SK-N-SH treated with all-trans-retinoic acid at 6 μM for 48 hours (cell line): ENCODE data around the gene NSD1.

Source experiments
- ATAC-seq: fragments of 200-7000 bp; cut with Tn5 transposase; 3 replicates; pipeline ENCODE4 v1.9.1; 2020; ENCODE audit warnings: mild to moderate bottlenecking, moderate library complexity
- ARNTL ChIP-seq: fragments of 450-650 bp; formaldehyde crosslinking; IDR thresholded peaks from 2 replicates; pipeline ENCODE4 v1.5.0; 2020; ENCODE audit warnings: low read depth, mild to moderate bottlenecking, moderate library complexity, borderline replicate concordance
- BACH2 ChIP-seq: fragments of 250-450 bp; sonication (Bioruptor Pico); IDR thresholded peaks from 2 replicates; pipeline ENCODE4 v1.9.0; 2021; ENCODE audit warnings: mild to moderate bottlenecking, borderline replicate concordance
- CREB5 ChIP-seq: fragments of 250-450 bp; sonication (Bioruptor Pico); IDR thresholded peaks from 2 replicates; pipeline ENCODE4 v1.5.1; 2020; ENCODE audit warnings: low read depth, mild to moderate bottlenecking, moderate library complexity
- CSDC2 ChIP-seq: fragments of 250-450 bp; sonication (Bioruptor Pico); IDR thresholded peaks from 2 replicates; pipeline ENCODE4 v1.5.0; 2020; ENCODE audit warnings: mild to moderate bottlenecking, moderate library complexity
- ESRRG ChIP-seq: fragments of 250-450 bp; sonication (Bioruptor Pico); IDR thresholded peaks from 2 replicates; pipeline ENCODE4 v1.6.1; 2021; ENCODE audit warnings: mild to moderate bottlenecking
- GLIS3 ChIP-seq: fragments of 250-450 bp; sonication (Bioruptor Pico); IDR thresholded peaks from 2 replicates; pipeline ENCODE4 v1.5.0; 2020; ENCODE audit warnings: mild to moderate bottlenecking, moderate library complexity
- ISL1 ChIP-seq: fragments of 250-450 bp; sonication (Bioruptor Pico); IDR thresholded peaks from 2 replicates; pipeline ENCODE4 v2.1.2; 2022; ENCODE audit warnings: mild to moderate bottlenecking, moderate library complexity
- OSR1 ChIP-seq: fragments of 250-450 bp; sonication (Bioruptor Pico); IDR thresholded peaks from 2 replicates; pipeline ENCODE4 v1.8.0; 2022; ENCODE audit warnings: moderate library complexity, mild to moderate bottlenecking, inconsistent platforms
- PATZ1 ChIP-seq: fragments of 250-450 bp; sonication (Bioruptor Pico); IDR thresholded peaks from 2 replicates; pipeline ENCODE4 v1.8.0; 2020; ENCODE audit warnings: mild to moderate bottlenecking, moderate library complexity, borderline replicate concordance
- PPARA ChIP-seq: fragments of 250-450 bp; sonication (Bioruptor Pico); IDR thresholded peaks from 2 replicates; pipeline ENCODE4 v1.5.0; 2020; ENCODE audit warnings: mild to moderate bottlenecking, borderline replicate concordance
- RARB ChIP-seq: fragments of 250-450 bp; sonication (Bioruptor Pico); IDR thresholded peaks from 2 replicates; pipeline ENCODE4 v1.8.0; 2021; ENCODE audit warnings: mild to moderate bottlenecking, moderate library complexity
- SNAI2 ChIP-seq: fragments of 250-450 bp; sonication (Bioruptor Pico); IDR thresholded peaks from 2 replicates; pipeline ENCODE4 v1.5.0; 2020; ENCODE audit warnings: mild to moderate bottlenecking, moderate library complexity
- TCF4 ChIP-seq: fragments of 250-450 bp; sonication (Bioruptor Pico); IDR thresholded peaks from 2 replicates; pipeline ENCODE4 v1.8.0; 2021; ENCODE audit warnings: mild to moderate bottlenecking, moderate library complexity, borderline replicate concordance
- TOX ChIP-seq: fragments of 250-450 bp; sonication (Bioruptor Pico); IDR thresholded peaks from 2 replicates; pipeline ENCODE4 v1.8.0; 2021; ENCODE audit warnings: mild to moderate bottlenecking, moderate library complexity, borderline replicate concordance
- TSHZ2 ChIP-seq: fragments of 250-450 bp; sonication (Bioruptor Pico); IDR thresholded peaks from 2 replicates; pipeline ENCODE4 v1.5.0; 2020; ENCODE audit warnings: mild to moderate bottlenecking, moderate library complexity
- ZC3H10 ChIP-seq: fragments of 250-450 bp; sonication (Bioruptor Pico); IDR thresholded peaks from 2 replicates; pipeline ENCODE4 v1.5.1; 2021; ENCODE audit warnings: mild to moderate bottlenecking, moderate library complexity
- ZFP3 ChIP-seq: fragments of 250-450 bp; sonication (Bioruptor Pico); IDR thresholded peaks from 2 replicates; pipeline ENCODE4 v1.5.0; 2020; ENCODE audit warnings: mild to moderate bottlenecking, moderate library complexity
- ZFP30 ChIP-seq: fragments of 450-650 bp; formaldehyde crosslinking; IDR thresholded peaks from 2 replicates; pipeline ENCODE4 v1.5.0; 2022; ENCODE audit warnings: mild to moderate bottlenecking, moderate library complexity
- ZNF565 ChIP-seq: fragments of 450-650 bp; formaldehyde crosslinking; conservative IDR thresholded peaks from 2 replicates; pipeline ENCODE4 v1.5.0; 2020; ENCODE audit warnings: low read depth, mild to moderate bottlenecking, moderate library complexity
- ZNF70 ChIP-seq: fragments of 450-650 bp; formaldehyde crosslinking; IDR thresholded peaks from 2 replicates; pipeline ENCODE4 v1.5.0; 2020; ENCODE audit warnings: mild to moderate bottlenecking, moderate library complexity
- ZNF8 ChIP-seq: fragments of 450-650 bp; formaldehyde crosslinking; IDR thresholded peaks from 2 replicates; pipeline ENCODE4 v1.5.0; 2020; ENCODE audit warnings: mild to moderate bottlenecking, moderate library complexity
- TF ChIP-seq, protein P1 (sequence below): fragments of 250-450 bp; sonication (Bioruptor Pico); IDR thresholded peaks from 2 replicates; pipeline ENCODE4 v1.8.0; 2021; ENCODE audit warnings: low read depth, mild to moderate bottlenecking, moderate library complexity, borderline replicate concordance
- TF ChIP-seq, protein P2 (sequence below): fragments of 250-450 bp; sonication (Bioruptor Pico); IDR thresholded peaks from 2 replicates; pipeline ENCODE4 v1.5.1; 2021; ENCODE audit warnings: mild to moderate bottlenecking, moderate library complexity

Gene NSD1

DNA sequence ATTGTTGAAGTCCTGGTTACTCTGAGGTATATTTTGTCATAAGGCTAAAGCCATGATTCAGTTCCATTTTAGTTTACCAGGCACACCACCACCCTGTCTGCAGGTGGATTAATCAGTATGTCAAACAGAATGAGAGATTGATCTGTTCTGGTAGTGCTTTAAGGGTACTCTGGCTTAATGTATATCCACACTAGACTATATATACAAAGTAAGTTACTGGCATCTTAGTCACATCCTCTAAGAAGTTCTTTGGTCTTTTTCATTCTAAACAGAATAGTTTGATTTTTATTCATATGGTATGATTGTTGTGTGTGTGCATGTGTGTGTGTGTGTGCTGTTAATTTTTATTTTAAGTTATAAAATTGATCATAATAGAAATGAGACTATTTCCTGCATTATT, 108.2 kb downstream of the NSD1 start:
- no peak for TF ChIP-seq ZNF8 (CRISPR knock-in tag)
- TF ChIP-seq GLIS3 (CRISPR knock-in tag), result no peak
- TF ChIP-seq ZFP30 (CRISPR knock-in tag), result no peak
- no peak for TF ChIP-seq RARB (CRISPR knock-in tag)

DNA sequence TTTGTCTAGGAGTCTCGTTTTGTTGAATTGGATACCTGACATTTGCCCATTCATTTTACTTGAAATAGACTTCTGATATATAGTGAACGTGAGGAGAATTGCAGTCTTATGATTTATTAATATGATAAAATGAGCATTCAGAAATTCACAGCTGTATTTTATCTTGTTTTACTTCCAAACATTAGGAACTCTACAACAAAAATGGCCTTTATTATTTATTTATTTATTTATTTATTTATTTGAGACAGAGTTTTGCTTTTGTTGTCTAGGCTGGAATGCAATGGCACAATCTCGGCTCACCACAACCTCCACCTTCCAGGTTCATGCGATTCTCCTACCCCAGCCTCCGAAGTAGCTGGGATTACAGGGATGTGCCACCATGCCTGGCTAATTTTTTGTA, 108.7 kb downstream of the NSD1 start:
- no peak for TF ChIP-seq ISL1 (CRISPR knock-in tag)
- TF ChIP-seq ZNF70, result no peak
- no peak for ATAC-seq

More for the DNA sequence above, 108.2 kb downstream of the NSD1 start:
- no peak for ATAC-seq

GRCh38 chr5:177249761-177250537, 116.4 kb downstream of the NSD1 start:
- no peak for ATAC-seq
- TF ChIP-seq ZNF565 (no peak), PPARA (CRISPR knock-in tag) (no peak), TSHZ2 (CRISPR knock-in tag) (no peak), ZC3H10 (CRISPR knock-in tag) (no peak), ISL1 (CRISPR knock-in tag) (no peak), CREB5 (CRISPR knock-in tag) (no peak), ESRRG (CRISPR knock-in tag) (no peak), CSDC2 (no peak), OSR1 (CRISPR knock-in tag) (no peak), ZNF70 (no peak), ZFP30 (CRISPR knock-in tag) (no peak), ARNTL (no peak), TCF4 (CRISPR knock-in tag) (no peak), TOX (CRISPR knock-in tag) (no peak), ZFP3 (no peak), ZNF8 (CRISPR knock-in tag) (no peak), BACH2 (CRISPR knock-in tag) (no peak)
- TF ChIP-seq, protein P1, sequence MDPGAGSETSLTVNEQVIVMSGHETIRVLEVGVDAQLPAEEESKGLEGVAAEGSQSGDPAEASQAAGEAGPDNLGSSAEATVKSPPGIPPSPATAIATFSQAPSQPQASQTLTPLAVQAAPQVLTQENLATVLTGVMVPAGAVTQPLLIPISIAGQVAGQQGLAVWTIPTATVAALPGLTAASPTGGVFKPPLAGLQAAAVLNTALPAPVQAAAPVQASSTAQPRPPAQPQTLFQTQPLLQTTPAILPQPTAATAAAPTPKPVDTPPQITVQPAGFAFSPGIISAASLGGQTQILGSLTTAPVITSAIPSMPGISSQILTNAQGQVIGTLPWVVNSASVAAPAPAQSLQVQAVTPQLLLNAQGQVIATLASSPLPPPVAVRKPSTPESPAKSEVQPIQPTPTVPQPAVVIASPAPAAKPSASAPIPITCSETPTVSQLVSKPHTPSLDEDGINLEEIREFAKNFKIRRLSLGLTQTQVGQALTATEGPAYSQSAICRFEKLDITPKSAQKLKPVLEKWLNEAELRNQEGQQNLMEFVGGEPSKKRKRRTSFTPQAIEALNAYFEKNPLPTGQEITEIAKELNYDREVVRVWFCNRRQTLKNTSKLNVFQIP (CRISPR knock-in tag), result no peak
- TF ChIP-seq, protein P2, sequence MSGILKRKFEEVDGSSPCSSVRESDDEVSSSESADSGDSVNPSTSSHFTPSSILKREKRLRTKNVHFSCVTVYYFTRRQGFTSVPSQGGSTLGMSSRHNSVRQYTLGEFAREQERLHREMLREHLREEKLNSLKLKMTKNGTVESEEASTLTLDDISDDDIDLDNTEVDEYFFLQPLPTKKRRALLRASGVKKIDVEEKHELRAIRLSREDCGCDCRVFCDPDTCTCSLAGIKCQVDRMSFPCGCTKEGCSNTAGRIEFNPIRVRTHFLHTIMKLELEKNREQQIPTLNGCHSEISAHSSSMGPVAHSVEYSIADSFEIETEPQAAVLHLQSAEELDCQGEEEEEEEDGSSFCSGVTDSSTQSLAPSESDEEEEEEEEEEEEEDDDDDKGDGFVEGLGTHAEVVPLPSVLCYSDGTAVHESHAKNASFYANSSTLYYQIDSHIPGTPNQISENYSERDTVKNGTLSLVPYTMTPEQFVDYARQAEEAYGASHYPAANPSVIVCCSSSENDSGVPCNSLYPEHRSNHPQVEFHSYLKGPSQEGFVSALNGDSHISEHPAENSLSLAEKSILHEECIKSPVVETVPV, result no peak

DNA sequence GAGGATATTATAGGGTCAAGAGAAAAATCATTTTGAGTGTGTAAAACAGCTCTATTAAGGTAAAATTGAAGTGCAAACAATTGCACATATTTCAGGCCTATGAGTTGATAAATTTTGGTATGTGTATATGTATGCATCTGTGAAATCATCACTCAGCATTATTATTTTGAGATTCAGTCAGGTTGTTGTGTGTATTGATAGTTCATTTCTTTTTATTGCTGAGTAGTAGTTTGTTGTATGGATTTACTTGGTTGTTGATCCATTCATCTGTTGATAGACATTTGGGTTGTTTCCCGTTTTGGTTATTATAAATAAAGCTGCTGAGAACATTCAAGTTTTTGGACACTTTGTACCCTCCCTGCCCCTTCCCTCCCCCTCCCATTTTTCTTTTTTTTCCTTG, 119.7 kb downstream of the NSD1 start:
- ATAC-seq, result no peak
- no peak for TF ChIP-seq BACH2 (CRISPR knock-in tag)
- no peak for TF ChIP-seq PPARA (CRISPR knock-in tag)
- no peak for TF ChIP-seq ZNF70
- no peak for TF ChIP-seq ZC3H10 (CRISPR knock-in tag)
- no peak for TF ChIP-seq ARNTL
- TF ChIP-seq ZFP3, result no peak
- TF ChIP-seq PATZ1, result no peak
- no peak for TF ChIP-seq RARB (CRISPR knock-in tag)
- TF ChIP-seq ZNF8 (CRISPR knock-in tag), result no peak
- no peak for TF ChIP-seq ESRRG (CRISPR knock-in tag)
- TF ChIP-seq SNAI2 (CRISPR knock-in tag), result no peak
- TF ChIP-seq, protein P2, result no peak
- no peak for TF ChIP-seq ZNF565
- TF ChIP-seq CREB5 (CRISPR knock-in tag), result no peak
- no peak for TF ChIP-seq TCF4 (CRISPR knock-in tag)
- TF ChIP-seq TOX (CRISPR knock-in tag), result no peak
